Stimulated activated CD8-positive, alpha-beta memory T cell treated with anti-CD3 and anti-CD28 coated beads, Interleukin-4, amount 100 ng/mL, for 4 hours (primary cell): ENCODE data around the gene LARGE2.

ENCODE experiments used
- DNase-seq, 2 donors: peaks; one replicate each; pipeline ENCODE4 v3.0.0-alpha.2; 2020; ENCODE audit warnings: low read depth in 2 of 2, low spot score in 1 of 2

The LARGE2 gene

DNA sequence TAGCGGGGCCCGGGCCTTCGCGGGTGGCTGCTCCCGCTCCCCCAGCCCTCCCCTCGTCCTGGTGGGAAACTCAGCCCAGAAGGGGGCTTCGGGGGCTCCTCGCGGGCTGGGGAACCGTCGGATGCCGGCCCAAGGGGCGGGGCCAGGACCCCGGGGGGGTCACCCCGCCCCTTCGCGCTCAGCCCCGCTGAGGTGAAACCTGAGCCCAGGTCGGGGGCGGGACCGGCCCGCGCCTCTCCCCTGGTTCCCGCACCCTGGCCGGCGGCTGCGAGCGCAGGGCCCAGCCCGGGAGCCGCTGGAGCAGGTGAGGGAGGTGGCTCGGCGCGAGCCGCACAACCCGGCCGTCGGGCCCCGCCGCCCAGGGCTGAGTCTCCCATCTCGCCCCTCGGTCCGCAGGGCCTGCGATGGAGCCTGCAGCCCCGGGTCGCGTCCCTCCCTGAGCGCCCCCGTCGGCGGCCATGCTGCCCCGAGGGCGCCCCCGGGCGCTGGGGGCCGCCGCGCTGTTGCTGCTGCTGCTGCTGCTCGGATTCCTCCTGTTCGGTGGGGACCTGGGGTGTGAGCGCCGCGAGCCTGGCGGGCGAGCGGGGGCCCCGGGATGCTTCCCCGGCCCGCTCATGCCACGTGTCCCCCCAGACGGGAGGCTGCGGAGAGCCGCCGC, at the start of gene LARGE2:
LARGE2 (plus strand) TSS at position 232 of the 658 bp plus-strand sequence; CDS start at position 459, 227 bp downstream.
- no peak for DNase-seq

DNA sequence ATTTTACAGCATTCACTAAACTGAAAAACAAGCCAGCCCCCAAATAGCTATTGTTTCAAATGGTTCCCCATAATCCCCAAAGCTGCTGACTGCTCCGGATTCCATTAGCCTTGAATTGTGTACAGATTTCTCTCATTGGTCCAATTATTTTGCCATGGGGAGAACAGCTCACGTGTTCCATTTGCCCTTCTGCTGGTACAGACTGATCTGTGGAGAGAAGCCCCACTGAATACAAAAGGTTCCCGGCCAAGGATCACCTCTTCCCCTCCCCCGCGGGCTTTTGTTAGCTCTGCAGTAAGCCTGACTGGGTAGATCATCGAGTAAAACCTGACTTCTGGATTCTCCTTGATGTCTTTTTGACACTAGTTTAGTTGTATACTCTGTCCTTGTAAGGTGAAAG, 46.1 kb upstream of the LARGE2 start:
- DNase-seq: no peak

DNA sequence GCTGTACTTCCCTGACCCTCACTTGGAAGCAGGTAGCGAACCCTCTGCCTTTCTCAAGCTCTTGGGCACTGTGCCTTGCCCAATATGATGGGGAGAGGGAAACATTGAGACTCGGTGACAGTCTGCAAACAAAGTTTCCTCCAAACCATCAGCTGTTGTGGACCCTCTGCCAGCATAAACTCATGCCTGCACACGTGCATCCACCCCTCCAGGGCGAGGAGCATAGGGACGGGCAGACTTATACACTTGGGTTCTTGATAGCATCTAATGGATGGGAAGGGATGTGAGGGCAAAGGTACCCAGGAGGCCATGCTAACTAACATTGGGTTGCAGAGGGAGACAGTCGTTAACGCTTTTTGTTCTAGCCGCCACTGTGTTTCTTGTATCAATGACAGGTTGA, 45.2 kb upstream of the LARGE2 start:
- DNase-seq: no peak

DNA sequence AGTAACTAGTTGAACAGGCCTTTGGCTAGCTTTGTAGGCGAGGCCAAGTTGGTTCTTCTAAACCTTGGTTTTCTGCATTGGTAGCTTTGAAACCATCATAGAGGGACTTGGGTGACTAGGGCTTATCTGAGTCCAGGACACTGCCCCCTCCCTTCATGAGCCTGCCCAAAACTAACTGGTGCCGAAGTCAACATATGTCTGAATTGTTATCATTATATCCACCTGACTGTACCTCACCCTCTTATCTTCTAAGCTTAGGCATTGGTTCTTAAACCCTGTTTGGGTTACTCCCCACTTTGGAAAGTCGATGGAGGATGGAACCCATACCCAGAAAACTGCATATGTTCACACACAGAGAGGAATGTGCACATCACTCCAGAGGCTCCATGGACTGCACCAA, 44.6 kb upstream of the LARGE2 start:
- DNase-seq: no peak

DNA sequence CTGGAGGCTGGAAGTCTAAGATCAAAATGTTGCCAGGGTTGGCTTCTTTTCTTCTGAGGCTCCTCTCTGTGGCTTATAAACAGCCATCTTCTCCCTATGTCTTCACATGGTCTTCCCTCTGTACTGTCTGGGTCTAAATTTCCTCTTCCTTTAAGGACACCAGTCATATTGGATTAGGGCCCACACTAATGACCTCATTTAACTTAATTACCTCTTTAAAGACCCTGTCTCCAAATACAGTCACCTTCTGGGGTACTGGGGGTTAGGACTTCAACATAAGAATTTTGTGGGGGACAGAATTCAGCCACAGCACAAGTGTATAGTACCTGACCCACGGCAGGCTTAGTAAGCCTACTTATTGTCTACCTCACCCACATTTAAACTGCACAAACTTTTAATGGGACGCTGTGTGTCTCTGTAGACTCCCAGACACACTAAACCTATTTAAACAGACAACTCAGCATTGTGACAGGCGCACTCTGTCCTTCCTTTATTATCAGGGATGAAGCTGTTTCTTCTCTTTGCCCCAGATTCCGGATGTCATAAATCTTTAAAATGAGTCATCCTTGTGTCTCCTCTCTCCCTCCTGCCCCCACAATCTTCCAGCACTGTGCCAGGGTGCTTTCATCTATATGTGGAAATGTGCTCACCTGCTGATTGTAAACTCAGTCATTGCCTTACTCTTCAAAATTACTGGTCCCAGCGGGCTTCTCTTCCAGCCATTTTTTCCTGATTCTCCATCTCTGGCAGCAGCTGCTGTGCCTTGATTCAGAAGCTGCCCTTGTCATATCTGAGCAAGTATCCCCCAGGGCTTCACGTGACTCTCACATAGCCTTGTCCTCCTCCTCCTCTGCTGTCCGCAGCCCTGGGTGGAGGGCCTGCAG, 42.4 kb upstream of the LARGE2 start:
- DNase-seq: no peak

DNA sequence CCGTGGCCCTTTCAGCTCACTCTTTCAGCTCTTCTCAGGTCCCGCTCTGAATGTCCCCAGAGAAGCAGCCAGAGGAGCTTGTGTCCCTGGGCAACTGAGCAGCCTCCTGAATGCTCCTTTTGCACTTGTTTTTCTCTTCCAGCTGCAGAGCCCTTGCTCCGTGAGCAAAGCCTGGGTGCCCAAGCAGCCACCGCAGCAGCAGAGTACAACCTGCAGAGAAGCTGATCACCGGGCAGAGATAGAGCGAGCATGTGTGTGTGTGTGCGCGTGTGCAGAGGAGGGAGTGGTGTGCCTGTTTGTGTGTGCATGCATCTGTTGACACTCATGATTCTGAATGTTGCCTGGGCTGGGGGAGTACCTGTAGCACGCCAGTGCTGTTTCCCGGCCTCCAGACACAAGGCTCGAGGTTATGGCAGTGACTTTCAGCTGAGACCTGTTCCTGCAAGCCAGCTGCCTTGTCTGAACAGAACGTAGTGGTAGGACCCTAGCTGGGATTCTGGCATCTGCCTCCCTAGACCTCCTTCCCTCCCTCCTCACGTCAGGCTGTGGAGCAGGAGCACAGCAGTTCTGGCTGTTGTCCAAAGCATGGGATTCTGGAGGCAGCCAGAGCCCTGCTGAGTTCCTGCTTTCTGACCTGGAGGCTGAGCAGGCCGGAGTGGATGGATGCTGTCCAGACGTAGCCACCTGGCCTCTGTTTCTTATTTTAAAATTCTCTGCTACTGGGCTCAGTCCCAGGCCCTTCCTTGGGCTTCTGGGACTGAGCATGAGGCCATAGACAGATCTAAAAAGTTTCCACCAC, 41.5 kb upstream of the LARGE2 start:
- no peak for DNase-seq

DNA sequence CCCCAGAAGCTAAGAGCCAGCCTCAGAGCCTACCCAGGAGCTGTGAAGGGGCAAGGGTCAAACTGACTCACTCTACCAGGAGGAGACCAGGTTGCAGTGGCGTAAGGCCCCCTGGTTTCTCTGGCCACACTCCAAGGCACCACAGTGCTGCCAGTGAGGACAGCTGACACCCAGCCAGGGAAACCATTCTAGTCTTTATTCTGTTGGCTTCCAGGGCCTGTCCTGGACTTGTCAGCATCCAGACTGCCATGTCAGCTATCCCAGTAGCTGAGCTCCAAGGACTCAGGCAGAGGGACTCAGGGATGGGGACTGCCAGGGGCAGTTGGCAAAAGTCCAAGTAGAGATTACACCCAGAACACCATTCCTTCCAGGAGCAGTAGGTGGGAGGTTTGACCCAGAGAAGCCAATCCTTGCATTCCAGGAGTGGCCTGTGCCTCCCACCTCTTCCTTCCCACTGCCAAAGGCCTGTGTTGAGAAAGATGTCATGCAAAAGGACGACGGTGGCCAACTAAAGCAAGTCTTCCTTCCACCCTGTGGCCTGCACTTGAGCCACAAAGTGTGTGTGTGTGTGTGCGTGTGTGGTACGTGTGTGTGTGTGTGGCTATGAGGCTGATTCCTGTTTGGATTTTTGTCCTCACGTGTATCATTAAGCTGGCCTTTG, 40.6 kb upstream of the LARGE2 start:
- no peak for DNase-seq

DNA sequence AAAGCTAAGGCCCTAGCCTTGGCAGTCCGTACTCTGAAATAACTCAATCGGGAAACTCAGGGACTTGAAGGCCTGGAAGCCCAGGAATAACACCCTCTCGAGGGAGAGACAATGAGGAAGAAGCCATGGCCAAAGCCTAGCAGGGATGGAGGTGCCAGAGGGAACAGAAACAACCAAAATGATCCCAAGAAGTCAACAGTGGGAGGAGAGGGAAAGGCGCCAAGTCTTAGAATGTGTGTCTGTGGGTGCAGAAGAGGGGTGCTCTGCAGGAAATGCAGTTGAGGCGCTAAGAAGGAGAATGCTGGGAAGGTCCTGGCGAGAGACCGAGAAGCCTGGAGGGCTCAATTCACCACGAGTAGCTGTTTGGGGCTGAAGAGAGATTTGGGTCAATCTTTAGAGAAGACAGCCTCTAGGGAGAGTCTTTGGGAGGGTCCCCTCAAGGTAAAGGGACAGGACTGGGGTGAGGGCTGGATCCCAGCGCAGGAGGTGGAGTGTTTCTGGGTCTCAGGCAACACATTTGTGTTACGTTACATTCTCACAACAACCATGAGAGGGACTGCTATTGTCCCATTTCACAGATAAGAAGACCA, 37.8 kb upstream of the LARGE2 start:
- DNase-seq: no peak

DNA sequence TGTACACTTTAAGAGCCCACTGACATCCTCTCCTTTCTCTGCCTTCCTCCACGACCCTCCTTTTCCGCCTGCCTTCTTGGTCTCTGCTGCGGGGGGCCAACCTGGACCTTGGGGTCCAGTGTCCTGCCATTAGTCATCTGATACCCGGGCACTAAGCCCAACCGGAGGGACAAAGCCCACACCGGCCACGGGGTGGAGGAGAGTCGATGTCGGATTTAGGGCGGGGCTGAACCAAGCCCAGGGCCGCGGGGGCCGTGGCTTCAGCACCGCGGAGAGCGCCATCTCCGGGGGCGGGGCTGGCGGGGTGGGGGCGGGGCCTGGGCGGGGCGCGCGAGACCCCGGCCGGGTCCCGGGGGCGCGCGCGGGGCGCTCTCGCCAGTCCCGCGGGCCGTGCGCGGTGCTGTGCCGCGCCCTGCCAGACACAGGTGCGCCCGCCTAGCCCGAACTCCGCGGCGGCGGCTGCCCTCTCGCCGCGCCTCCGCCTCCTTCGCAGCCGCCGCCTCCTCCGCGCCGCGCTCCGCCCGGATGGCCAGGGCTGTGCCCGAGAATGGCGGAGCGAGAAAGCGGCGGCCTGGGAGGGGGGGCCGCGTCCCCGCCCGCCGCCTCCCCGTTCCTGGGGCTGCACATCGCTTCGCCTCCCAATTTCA, 37.1 kb upstream of the LARGE2 start, which contains the start of gene MAPK8IP1:
MAPK8IP1 (plus strand) TSS at position 378 of the 647 bp plus-strand sequence; CDS start at position 548, 170 bp downstream.
- DNase-seq: no peak

DNA sequence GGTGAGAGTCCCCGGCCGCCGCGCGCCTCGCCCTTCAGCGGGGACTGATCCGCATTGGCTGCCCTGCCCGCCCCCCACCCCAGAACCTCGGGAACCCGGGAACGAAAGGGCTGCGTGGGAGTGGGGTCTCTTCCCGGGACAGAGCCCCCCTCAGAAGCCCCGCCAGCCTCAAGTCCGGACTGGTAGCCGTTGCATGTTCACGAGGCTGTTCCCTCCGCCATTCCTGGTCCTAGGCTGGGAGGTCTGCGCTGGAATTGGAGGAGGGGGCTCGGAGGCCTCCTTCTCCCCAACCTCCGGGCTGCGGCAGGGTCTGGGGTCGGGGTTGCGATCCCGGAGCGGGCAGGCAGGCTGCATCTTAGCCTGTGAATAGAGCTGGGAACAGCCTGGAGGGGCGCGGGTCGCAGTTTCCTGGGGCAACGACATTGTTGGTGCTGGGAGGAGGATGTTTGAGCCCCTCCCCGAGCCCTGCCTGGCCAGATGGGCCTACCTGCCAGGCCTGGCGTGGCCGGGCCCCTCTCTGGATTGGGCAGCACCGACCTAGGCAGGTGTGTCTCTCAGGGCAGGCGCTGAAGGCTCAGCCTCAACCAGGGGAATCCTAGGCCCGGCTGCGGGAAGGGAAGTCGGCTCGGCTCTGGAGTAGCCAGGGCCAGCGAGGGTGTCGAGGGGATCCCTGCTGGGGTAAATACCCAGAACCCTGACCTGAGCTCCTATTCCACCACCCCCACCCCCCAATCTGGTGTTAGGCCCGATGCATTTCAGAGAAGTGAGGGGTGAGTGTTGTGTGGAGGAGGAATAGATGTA, 36.3 kb upstream of the LARGE2 start:
- no peak for DNase-seq

DNA sequence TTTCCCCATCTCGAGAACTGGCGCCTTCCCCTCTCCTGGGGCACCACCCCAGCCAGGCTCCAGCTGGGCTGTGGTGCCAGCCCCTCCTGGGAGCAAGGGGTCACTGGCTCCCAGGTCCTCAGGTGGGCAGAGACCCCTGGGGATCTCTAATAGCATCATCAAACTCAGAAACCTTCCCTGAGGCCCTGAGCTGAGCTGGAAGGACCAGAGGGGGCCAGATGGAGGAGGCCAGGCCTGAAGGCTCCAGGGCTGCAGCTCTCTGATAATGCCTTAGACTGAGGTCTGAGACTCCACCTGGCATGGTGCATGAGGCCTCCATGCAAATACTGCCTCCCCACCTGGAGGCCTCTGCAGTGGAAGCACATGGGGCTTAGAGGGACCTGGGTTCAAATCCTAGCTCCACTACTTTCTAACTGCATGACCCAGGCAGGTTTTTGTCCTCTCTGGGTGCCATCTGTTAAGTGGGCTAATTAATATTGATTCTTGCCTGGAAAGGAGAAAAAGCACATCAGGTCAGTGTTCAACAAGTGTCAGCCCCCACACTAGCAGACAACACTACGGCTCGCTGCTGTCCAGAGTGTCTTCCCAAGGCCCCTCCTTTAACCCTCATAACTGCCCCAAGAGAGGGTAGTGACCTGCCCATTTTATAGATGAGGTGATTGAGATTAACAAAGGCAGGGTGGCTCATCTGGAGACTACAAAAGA, 35.5 kb upstream of the LARGE2 start:
- no peak for DNase-seq

DNA sequence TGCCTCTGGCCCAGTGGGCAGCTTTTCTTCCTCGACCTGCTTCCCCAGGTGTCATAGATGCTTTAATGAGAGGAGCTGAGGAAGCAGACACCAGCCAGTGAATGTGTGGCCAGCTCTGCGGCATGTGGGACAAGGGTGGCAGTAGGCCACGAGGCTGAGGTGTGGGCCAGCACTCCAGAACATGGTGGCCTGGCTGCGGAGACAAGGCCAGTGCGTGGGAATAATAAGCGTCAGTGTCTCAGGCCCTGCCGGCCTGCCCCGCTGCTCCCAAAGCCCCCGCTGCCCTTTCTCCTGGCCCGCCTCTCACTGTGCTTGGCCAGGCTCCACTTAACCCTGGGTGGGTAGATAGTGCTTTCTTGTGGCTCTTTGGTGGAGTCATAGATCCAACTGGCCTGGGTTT, 34.9 kb upstream of the LARGE2 start:
- DNase-seq: no peak

DNA sequence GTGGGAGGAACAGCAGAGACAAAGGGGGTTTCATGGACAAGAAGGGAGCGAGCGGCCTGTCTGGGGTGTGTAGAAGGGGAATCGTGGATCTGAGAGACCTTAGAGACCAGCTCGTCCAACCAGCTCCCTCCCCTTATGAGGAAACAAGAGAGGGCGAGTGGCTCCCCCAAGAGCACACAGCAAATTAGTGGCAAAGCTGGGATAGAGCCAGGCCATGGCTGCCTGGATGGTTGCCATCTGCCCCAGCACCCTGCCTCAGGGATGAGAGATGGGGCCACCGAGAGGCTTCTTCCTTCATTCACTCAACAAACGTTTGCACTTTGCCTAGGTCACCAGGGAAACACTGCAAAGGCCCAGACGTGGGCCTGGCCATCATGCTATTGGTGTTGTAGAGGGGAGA, 32.9 kb upstream of the LARGE2 start:
- no peak for DNase-seq

DNA sequence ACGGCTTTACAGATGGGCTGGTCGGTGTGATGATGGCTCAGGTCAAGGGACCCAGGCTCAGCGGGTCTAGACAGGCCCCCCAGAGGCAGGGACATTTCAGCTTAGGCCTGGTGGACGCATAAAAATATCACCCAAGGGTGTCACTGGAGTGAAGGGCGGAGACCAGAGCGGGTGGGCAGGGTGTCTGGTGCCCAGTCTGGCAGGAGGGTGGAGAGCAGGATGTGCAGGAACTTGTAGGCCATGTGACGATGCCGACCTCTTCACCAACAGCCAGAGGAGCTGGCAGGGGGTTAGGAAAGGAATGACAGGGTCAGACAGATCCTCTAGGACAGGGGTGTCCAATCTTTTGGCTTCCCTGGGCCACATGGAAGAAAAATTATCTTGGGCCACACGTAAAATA, 32.5 kb upstream of the LARGE2 start:
- DNase-seq: no peak

DNA sequence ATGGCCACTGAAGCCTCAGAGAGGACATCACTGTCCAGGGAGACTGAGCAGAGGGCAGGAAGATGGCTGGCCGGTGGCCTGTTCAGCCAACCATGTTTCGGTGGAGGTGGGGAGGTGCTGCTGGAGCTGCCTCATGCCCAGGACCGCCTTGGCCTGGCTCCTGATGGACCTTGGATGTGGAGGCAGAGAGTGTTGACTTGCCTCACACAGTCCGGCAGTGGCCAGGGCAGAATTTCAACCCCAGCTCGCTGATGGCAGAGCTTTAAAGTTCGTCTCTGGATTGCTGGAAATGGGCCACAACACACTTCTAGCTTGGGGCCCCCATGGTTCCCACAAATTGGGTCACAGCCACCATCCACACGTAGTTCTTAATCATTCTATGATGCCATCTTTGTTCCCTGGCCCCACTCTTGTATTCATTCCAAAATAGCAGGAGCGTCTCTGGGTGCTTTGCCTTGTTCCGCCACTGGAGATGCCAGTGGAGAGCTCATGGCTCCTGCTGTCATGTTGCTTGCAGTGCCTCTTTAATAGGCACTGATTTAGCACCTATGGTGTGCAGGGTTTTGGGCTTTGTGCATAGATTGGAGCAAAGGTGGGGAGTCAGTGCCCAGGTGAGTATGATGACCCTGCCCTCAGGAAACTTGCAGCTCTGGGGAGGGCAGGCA, 31.4 kb upstream of the LARGE2 start:
- no peak for DNase-seq

DNA sequence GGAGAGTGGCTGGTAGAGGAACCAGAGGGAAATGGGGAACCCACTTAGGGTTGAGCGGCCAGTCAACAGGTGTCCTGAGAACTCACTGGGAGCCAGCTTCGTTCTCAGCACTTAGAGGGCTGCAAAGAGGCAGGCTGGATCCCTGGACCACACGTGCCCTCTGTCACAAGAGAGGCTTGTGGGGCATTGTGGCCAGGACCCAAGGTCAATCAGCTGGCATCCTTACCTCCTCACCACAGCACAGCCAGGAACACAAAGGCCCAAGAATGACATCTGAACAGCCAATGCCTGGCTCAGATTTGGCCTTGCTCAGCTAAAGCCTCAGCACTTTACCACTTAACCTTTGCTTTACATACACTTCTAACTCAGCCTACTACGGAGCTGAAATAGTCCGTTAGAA, 29.6 kb upstream of the LARGE2 start:
- no peak for DNase-seq

DNA sequence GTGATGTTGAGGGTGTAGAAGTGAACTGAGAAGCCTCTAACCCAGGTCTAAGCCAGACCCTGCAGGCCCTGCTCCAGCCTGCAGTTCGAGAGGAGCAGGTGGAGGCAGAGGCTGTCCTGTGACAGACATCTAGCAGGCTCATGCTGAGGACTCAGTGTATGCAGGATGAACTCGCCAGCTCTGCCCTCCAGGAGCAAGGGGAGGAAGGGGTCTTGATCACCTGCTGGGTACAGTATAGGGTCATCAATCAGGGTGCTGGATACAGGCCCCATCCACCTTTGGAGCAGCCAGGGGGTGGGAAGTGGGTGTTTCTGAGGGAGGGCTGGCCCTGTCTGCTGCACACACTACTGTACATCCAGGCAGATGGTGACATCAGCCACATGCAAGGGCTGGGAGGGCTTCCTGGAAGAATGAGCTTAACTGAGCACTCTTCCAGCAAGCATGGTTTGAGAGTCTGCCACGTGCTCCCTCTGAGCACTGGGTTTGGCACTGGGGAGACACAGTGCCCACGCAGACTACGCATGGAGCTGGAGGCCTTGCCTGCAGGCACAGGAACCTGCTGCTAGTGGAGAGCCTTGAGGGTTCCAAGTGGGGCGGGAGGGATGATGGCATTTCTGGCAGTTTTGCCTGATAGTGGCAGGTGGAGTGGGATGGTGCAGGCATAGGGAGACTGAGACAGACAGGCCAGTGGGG, 27.8 kb upstream of the LARGE2 start:
- DNase-seq: no peak
